Inflammatory macrophage treated with lipopolysaccharide for 1 hour (primary cell): Measurements from ENCODE around the gene CNGA1.
A peak's percentile ranks its signal among the peaks of the same experiment; 100 is the strongest.
"Not testable (repeated sequence)": the region's sequence is repeated elsewhere in the genome, so short reads cannot be mapped to it uniquely, and the experiment has no call there.

Experiments used
- DNase-seq, 2 donors: peaks; one replicate each; pipeline ENCODE4 v3.0.0-alpha.2; 2020 to 2022

CNGA1 gene

GRCh38 chr4:47954245-47954644 lies 62.2 kb downstream of the CNGA1 start:
- DNase-seq = no peak

- no peak for DNase-seq
Observed at GRCh38 chr4:47945930-47946726, 70.4 kb downstream of the CNGA1 start.

DNA sequence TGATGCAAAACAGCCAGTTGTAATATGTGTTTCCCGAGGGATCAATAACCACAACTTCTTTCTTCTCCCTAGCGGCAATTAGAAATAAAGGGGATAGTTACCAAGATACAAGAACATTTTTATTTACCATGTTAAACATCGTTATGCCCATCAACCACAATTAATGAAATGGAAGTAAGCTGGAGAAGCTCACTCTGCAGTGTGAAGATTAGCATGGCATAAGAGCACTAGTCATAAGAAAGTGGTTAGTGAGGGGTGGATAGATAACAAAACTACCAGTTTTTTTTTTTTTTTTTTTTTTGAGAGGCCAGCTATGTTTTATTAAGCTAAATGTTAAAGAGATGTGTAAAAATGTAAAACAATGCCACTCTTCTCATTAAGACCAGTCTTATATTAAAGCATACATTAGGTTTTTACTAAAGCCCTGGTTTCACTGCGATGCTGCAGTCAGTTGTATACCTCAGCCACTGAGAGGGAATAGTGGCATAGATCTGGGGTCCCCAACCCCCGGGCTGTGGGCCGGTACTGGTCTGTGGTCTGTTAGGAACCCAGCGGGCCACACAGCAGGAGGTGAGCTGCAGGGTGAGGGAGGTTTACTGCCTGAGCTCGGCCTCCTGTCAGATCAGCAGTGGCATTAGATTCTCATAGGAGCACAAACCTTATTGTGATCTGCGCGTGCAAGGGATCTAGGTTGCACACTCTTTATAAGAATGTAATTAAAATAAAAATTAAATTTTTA lies 74.2 kb downstream of the CNGA1 start:
- DNase-seq = no peak

- DNase-seq = no peak
Observed at GRCh38 chr4:47939456-47939855, 77.0 kb downstream of the CNGA1 start.

DNA sequence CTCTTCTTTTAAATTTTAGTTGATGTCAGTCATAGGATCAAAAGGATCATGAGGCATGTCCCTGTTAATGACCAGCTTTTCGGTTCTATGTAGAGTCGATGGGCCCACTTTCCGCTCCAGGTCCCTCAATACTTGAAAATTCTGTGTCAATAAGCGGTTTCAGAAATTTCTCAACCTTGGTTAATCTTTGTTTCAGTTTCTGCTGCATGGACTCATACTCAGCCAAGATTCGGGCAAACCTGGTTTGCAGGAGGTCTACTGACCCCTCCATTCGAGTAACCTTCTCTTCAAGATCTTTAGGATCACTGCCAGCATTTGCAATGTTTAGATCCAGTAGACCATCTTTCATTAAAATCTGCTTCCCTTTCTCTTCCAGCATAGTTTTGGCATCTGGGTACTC lies 80.1 kb downstream of the CNGA1 start:
- DNase-seq = no peak

- peak; percentile 43 to 83 for DNase-seq
Observed at GRCh38 chr4:47933840-47934239, 82.6 kb downstream of the CNGA1 start.

- no peak for DNase-seq
Observed at GRCh38 chr4:47930971-47931804, 85.3 kb downstream of the CNGA1 start.

DNA sequence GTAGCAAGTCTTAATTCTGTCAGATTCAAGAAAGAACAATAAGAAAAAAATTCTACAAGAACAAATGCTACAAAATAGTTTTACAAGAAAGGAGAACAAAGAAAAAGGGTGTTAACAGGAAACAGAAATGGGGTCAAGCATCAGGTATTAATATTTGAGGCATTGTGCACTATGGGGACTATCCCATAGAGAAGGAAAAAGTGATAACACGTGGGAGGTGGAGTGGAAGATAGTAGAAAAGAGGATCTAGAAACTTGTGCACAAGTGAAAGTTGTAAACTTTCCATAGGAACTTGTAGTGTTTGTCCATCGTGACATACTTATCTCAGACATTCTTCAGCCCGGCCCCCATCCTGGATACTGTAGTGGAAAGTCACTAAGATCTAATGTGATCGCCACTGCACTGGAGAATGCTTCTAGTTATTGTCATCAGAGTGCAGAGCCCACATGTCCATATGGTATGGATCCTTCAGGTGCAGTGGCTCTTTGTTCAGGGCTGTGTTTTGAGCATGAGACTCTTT lies 86.7 kb downstream of the CNGA1 start:
- DNase-seq = no peak

GRCh38 chr4:47926667-47927258 lies 89.7 kb downstream of the CNGA1 start:
- peak; percentile 17 to 40 for DNase-seq

DNA sequence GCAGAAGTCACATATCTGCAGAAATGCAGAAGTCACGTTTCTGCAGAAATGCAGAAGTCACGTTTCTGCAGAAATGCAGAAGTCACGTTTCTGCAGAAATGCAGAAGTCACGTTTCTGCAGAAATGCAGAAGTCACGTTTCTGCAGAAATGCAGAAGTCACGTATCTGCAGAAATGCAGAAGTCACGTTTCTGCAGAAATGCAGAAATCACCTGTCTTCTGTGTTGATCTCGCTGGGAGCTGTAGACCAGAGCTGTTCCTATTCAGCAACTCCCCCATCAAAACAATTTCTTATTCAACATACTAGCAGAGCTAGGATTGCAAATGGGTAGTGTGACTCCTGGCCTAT lies 93.2 kb downstream of the CNGA1 start:
- not testable (repeated sequence) for DNase-seq

DNA sequence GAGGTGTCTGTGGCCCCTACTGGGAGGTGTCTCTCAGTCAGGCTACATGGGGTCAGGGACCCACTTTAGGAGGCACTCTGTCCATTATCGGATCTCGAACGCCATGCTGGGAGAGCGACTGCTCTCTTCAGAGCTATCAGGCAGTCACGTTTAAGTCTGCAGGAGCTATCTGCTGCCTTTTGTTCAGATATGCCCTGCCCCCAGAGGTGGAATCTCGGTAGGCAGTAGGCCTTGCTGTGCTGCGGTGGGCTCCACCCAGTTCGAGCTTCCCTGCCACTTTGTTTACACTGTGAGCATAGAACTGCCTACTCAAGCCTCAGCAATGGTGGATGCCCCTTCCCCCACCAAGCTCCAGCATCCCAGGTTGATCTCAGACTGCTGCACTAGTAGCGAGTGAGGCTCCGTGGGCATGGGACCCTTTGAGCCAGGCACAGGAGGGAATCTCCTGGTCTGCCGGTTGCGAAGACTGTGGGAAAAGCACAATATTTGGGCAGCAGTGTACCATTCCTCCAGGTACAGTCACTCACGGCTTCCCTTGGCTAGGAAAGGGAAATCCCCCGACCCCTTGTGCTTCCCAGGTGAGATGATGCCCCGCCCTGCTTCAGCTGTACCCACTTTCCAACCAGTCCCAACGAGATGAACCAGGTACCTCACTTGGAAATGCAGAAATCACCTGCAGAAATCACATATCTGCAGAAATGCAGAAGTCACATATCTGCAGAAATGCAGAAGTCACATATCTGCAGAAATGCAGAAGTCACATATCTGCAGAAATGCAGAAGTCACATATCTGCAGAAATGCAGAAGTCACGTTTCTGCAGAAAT lies 93.8 kb downstream of the CNGA1 start:
- DNase-seq = not testable (repeated sequence)

GRCh38 chr4:47917163-47917562 lies 99.3 kb downstream of the CNGA1 start:
- not testable (repeated sequence) for DNase-seq

- peak in 1 of 2 donors; percentile 9 for DNase-seq
Observed at GRCh38 chr4:47915378-47915777, 101.1 kb downstream of the CNGA1 start.

- no peak for DNase-seq
Observed at GRCh38 chr4:47914926-47915237, 101.6 kb downstream of the CNGA1 start.

DNA sequence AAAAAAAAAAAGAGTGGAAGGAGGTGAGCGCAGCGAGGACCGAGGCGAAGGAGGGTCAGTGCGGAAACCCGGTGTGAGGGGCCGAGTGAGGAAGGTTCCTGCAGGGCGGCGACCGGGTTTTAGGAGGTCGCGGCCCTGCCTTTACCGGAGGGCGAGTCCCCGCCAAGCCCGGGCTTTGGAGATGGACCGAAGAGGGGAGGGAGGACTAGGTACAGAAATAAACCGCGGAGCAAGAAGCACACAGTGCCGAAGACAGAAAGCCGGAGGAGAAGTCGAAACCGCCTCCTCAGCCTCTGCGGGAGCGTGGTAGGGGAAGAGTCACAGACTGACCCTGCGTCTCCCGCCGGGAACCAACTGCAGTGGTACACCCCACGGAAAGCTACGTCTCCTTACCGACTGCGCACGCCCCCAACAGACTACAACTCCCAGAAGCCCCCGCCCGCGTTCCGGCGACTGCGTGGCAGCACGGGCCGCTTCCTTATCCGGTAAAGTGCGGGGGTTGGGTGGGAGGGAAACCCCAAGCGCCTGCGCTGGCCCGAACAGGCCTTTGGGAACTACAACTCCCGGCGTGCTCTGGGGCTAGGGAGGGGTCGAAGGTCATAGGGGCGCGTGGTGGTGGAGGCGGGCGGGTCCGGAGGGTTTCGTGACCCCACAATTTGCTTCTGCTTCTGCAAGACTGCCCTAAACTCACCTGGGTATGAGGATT lies 102.1 kb downstream of the CNGA1 start, which contains the start of gene NFXL1:
Gene NFXL1 (minus strand): TSS at position 364 of the 706 bp plus-strand sequence. CDS start 380 bp downstream, outside the sequence.
- DNase-seq = peak; percentile 96

- DNase-seq = no peak
Observed at GRCh38 chr4:47913861-47914219, 102.6 kb downstream of the CNGA1 start.

GRCh38 chr4:47913330-47913729 lies 103.2 kb downstream of the CNGA1 start:
- DNase-seq = no peak

DNA sequence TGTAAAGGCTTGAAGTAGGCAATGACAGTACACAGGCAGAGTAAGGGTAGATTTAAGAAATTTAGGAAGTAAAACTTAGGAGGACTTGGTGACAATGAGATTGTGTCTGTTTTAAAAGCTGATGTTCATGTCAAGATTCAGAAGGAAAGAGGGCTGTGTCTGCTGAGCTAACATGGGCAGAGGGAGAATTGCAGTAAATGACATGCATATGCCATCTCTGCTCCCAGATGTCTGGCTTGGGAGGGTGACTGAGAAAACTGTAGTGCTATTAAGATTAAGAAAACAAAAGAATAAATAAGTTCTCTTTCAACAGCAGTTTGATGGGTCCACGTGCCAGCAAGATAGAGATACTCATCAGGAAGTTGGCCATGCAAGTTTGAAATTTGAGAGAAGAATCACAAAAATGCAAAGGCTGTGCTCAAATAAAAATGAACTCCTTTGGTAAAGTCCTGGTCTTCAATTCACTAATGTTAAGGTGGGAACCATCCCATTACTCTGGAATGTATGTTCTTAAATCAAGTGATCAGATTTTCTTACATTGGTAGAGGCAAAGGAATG lies 109.3 kb downstream of the CNGA1 start:
- no peak for DNase-seq

DNA sequence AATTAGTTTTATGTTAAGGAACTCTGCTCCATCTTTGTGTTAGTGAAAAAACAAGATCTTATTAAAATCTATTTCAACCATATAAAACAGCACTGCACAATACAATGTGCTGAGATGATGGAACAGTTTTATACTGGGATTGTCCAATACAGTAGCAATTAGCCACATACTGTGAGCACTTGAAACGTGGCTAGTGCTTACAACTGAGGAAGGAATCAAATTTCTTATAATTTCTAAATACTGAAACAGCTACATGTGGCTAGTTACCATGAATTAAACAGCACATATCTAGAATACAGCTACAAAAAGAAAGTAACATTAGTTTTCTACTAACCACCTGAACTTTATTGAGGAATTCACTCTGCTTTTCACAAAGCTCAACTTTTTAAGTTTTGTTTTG lies 116.8 kb downstream of the CNGA1 start:
- no peak for DNase-seq

- no peak for DNase-seq
Observed at GRCh38 chr4:47891928-47892327, 124.6 kb downstream of the CNGA1 start.
